Epithelial cell of esophagus (primary cell): ENCODE results near the gene STAT4.

ENCODE experiments used
- DNase-seq: peaks from one replicate; pipeline ENCODE4 v3.0.0; 2010; ENCODE audit warnings: low read depth
- H3K4me3 ChIP-seq: 2 replicates; pipeline ENCODE4 v1.5.1; 2011; ENCODE audit warnings: mild to moderate bottlenecking, low read length, control low read depth
- TF ChIP-seq, protein P1 (sequence below): IDR thresholded peaks from 2 replicates; pipeline ENCODE4 v1.5.1; 2011; ENCODE audit warnings: low read depth, mild to moderate bottlenecking, low read length, control low read depth, inconsistent platforms; ENCODE audit not compliant: insufficient read depth; ENCODE audit errors: missing control alignments

The STAT4 gene

DNA sequence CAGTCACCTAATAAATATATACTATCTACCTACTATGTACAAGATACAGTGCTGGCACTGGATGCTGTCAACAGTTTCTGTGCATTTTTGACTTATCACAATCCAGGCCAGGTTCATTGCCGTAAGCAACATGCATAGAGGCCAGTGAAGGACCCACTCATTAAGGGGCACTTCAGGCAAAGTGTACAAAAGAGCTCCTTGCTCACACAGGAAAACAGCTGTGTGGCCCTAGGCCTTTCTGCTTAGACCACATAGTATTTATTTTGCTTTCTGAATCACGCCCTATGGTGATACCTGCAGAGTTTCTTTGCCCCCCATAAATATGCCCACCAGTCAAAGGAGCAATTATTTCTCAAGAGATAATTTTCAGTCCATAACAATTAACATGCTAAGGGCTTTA lies 39.6 kb upstream of the STAT4 start:
- DNase-seq = no peak
- TF ChIP-seq, protein P1, sequence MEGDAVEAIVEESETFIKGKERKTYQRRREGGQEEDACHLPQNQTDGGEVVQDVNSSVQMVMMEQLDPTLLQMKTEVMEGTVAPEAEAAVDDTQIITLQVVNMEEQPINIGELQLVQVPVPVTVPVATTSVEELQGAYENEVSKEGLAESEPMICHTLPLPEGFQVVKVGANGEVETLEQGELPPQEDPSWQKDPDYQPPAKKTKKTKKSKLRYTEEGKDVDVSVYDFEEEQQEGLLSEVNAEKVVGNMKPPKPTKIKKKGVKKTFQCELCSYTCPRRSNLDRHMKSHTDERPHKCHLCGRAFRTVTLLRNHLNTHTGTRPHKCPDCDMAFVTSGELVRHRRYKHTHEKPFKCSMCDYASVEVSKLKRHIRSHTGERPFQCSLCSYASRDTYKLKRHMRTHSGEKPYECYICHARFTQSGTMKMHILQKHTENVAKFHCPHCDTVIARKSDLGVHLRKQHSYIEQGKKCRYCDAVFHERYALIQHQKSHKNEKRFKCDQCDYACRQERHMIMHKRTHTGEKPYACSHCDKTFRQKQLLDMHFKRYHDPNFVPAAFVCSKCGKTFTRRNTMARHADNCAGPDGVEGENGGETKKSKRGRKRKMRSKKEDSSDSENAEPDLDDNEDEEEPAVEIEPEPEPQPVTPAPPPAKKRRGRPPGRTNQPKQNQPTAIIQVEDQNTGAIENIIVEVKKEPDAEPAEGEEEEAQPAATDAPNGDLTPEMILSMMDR = no peak
- H3K4me3 ChIP-seq = no peak overlapping the region

DNA sequence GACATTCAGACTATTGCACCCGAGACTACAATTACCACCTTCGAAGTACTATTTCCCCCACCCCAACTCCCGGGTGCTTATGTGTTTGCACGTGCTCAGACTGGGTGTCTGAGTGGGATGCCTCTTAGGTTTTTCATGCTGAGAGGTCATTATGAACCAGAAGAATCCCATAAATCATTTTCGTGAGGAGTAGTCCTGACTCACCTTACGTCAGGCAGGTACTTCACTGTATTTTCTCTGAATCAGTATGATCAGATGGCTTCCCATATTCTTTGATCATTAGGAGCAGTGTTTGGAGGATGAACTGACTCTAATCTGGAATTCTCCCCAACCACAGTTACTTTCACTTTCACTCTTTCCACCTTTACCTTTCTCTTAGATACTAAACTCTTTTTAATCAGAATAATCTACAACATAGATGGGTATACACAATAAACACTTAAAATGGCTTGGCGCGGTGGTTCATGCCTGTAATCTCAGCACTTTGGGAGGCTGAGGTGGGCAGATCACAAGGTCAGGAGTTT lies 38.4 kb upstream of the STAT4 start:
- DNase-seq = no peak
- no peak overlapping the region for H3K4me3 ChIP-seq
- TF ChIP-seq, protein P1 = no peak

DNA sequence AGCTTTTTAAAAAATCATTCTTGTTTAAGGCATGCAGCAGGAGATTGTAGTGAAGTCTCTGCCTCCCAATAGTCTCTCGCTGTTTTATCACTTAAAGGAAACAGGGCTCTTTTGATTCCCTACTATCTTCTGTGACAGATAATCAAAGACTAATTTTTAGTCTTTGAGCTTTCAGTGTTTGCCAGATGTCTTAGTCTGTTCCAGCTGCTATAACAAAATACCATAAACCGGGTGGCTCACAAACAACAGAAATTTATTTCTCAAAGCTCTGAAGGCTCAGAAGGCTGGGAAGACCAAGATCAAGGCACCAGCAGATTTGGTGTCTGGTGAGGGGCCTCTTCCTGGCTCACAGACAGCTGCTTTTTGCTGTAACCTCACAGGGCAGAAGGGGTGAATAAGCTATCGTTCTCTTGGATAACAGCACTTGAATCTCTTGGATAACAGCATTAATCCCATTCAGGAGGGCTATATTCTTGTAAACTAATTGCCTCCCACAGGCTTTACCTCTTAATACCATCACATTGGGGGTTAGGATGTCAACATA lies 37.8 kb upstream of the STAT4 start:
- TF ChIP-seq, protein P1 = no peak
- H3K4me3 ChIP-seq = no peak overlapping the region

DNA sequence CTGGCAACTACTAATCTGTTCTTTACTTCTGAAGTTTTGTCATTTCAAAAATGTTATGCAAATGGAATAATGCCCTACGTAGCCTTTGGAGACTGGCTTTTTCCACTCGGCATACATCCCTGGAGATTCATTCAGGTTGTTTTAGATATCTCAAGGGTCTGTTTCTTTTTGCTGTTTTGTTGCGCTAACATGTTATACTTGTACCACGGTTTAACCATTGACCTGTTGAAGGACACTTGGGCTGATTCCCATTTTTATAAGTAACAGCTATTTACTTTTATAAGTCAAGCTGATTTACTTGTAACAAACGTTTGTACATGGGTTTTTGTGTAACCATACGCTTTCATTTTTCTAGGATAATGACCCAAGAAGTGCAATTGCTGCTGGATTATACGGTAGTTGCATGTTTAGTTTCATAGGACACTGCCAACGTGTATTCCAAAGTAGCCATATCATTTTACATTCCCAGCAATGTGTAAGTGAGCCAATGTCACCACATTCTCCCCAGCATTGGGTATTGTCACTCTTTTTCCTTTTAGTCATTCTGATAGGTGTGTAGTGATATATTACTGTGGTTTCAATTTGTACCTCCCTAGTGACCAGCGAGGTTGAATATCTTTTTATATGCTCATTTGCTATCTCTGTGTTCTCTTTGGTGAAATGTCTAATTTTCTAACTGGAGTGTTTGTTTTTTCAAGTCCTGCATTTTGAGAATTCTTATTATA lies 36.5 kb upstream of the STAT4 start:
- DNase-seq = no peak
- H3K4me3 ChIP-seq = no peak overlapping the region
- TF ChIP-seq, protein P1 = no peak

More for the DNA sequence above, 37.8 kb upstream of the STAT4 start:
- DNase-seq = no peak

DNA sequence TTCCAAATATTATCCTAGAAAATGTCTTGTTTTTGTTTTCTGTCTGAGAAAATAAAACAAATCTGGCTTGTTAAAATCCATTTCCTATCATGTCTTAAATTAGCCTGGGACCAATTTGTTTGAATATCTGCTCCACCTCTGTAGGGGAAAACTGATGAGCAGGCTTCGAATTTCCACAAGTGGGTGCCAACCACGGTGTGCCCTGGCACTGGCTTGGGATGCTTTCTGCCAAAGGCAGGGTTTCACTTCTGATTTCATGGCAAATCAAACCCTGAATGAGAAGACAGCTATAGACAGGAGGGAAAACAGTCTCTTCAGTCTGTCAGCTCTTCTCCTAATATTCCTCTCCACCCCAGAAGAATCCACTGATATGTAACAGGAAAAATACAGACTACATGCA lies 33.7 kb upstream of the STAT4 start:
- H3K4me3 ChIP-seq = no peak overlapping the region
- DNase-seq = no peak
- TF ChIP-seq, protein P1 = no peak

DNA sequence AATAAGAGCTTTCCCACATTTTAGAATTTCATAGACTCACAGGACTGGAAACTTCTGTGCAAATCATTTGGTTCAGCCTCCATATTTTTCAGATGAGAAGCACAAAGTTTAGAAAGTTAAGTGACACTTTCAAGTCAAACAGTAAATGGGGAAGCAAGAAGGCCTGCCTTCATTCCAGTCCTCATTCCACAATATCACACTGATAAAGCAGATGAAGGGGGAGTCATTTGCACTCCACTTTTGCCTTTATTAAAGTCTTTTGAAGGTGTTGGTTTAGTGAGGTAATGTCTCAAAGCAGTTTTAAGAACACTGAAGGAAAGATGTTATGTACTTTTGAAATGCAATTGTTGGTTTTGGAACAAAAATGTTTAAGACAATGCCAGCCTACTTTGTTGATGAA lies 32.7 kb upstream of the STAT4 start:
- TF ChIP-seq, protein P1 = no peak
- no peak for DNase-seq
- H3K4me3 ChIP-seq = no peak overlapping the region
